Stimulated activated CD4-positive, alpha-beta T cell treated with anti-CD3 and anti-CD28 coated beads, Interleukin-15, amount 100 ng/mL, for 48 hours (primary cell): Measurements from ENCODE around the gene SPC24.
"Not testable (repeated sequence)": the region's sequence is repeated elsewhere in the genome, so short reads cannot be mapped to it uniquely, and the experiment has no call there.

ENCODE experiments used
- DNase-seq, 2 donors: peaks; one replicate each; pipeline ENCODE4 v3.0.0-alpha.2; 2020; ENCODE audit warnings: low read depth in 2 of 2

Gene SPC24

DNA sequence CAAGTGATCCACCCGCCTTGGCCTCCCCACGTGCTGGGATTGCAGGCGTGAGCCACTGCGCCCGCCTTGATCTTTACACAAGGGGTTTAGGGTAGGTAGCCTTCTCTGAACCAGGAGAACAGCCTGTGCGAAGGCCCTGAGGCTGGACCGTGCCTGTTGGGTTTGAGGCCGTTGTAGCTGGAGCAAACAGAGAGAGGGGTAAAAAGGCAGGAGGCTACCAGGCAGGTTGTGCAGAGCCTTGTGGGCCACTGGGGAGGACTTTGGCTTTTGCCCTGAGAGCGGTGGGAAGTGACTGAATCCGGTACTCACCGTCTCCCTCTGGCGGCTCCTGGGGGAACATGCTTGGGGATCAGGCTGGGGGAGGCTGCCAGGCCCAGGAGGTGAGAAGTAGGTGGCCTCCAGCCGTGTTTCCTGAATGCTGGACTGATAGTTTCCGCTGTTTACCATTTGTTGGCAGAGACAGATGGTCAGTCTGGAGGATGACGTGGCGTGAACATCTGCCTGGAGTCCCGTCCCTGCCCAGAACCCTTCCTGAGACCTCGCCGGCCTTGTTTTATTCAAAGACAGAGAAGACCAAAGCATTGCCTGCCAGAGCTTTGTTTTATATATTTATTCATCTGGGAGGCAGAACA is 24.6 kb downstream of the SPC24 start:
- peak; percentile 40 to 53 for DNase-seq

GRCh38 chr19:11127905-11128304 is 27.7 kb downstream of the SPC24 start:
- no peak for DNase-seq

DNA sequence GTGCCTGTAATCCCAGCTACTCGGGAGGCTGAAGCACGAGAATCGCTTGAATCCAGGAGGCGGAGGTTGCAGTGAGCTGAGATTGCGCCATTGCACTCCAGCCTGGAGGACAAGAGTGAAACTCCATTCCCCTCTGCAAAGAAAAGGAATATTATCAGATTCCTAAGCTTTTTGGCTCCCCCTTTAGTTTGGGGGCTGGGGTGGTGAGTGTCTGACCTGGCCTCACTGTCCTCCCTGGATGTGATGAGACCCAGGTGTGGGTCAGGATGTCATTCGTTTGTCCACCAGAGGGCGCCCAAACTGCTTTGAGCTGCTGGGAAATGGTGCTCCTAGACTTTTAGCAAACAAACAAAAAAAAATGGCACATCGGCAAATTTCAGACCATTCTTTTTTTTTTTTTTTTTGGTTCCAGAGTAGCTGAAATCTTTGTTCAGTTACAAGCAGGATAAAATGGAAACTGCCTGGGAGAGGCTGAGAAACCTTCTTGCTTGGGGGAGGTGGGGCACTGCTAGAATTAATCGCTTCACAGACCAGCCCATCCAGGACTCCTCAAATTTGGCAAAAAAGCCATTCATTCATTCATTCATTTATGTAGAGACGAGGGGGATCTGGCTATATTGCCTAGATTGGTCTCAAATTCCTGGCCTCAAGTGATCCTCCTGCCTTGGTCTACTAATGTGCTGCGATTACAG is 29.4 kb downstream of the SPC24 start:
- peak; percentile 53 to 64 for DNase-seq

DNA sequence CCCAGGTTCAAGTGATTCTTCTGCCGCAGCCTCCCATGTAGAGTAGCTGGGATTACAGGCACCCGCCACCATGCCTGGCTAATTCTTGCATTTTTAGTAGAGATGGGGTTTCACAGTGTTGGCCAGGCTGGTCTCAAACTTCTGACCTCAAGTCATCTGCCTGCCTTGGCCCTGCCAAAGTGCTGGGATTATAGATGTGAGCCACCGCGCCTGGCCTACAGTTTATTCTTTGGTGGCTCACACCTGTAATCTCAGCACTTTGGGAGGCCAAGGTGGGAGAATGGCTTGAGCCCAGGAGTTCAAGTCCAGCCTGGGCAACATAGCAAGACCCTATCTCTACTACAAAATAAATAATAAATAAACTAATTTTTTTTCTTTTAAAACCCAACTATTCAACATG is 31.4 kb downstream of the SPC24 start:
- not testable (repeated sequence) for DNase-seq

- no peak for DNase-seq
These were observed 32.5 kb downstream of the SPC24 start for GRCh38 chr19:11123114-11123513.

- DNase-seq, result not testable (repeated sequence)
These were observed 33.6 kb downstream of the SPC24 start for GRCh38 chr19:11121963-11122362.

DNA sequence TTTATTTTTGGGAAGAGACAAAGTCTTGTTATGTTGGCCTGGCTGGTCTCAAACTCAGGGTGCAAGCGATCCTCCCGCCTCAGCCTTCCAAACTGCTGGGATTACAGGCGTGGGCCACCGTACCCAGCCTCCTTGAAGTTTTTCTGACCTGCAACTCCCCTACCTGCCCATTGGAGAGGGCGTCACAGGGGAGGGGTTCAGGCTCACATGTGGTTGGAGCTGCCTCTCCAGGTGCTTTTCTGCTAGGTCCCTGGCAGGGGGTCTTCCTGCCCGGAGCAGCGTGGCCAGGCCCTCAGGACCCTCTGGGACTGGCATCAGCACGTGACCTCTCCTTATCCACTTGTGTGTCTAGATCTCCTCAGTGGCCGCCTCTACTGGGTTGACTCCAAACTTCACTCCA is 39.1 kb downstream of the SPC24 start:
- no peak for DNase-seq

DNA sequence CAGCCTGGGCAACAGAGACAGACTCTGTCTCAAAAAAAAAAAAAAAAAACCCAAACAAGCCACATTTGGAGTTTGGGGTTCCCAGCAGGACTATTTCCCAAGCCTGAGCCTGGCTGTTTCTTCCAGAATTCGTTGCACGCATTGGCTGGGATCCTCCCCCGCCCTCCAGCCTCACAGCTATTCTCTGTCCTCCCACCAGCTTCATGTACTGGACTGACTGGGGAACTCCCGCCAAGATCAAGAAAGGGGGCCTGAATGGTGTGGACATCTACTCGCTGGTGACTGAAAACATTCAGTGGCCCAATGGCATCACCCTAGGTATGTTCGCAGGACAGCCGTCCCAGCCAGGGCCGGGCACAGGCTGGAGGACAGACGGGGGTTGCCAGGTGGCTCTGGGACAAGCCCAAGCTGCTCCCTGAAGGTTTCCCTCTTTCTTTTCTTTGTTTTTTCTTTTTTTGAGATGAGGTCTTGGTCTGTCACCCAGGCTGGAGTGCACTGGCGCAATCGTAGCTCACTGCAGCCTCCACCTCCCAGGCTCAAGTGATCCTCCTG is 39.6 kb downstream of the SPC24 start:
- DNase-seq, result no peak

DNA sequence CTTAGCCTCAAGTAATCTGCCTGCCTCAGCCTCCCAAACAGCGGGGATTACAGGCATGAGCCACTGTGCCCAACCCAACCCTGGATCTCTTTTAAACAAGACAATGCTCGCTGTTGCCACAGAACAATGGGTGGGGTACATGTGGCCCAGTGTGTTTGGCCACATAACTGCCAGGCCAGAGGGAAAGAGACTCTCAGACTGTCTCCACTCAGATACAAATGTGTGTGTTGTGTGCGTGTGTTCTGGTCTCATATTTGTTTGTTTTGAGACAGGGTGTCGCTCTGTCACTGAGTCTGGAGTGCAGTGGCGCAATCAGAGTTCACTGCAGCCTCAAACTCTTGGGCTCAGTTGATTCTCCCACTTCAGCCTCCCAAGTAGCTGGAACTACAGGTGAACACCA is 40.5 kb downstream of the SPC24 start:
- DNase-seq, result no peak

DNA sequence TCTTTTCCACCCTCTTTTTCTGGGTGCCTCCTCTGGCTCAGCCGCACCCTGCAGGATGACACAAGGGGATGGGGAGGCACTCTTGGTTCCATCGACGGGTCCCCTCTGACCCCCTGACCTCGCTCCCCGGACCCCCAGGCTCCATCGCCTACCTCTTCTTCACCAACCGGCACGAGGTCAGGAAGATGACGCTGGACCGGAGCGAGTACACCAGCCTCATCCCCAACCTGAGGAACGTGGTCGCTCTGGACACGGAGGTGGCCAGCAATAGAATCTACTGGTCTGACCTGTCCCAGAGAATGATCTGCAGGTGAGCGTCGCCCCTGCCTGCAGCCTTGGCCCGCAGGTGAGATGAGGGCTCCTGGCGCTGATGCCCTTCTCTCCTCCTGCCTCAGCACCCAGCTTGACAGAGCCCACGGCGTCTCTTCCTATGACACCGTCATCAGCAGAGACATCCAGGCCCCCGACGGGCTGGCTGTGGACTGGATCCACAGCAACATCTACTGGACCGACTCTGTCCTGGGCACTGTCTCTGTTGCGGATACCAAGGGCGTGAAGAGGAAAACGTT is 42.4 kb downstream of the SPC24 start:
- DNase-seq, result no peak

DNA sequence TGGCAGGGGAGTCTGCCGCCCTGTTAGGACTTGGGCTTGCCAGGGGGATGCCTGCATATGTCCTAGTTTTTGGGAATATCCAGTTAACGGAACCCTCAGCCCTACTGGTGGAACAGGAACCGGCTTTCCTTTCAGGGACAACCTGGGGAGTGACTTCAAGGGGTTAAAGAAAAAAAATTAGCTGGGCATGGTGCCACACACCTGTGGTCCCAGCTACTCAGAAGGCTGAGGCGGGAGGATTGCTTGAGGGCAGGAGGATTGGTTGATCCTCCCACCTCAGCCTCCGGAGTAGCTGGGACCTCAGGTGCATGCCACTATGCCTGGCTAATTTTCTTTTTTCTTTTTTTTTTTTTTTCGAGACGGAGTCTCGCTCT is 43.8 kb downstream of the SPC24 start:
- DNase-seq, result no peak

GRCh38 chr19:11111117-11111770 is 44.3 kb downstream of the SPC24 start:
- DNase-seq, result no peak

DNA sequence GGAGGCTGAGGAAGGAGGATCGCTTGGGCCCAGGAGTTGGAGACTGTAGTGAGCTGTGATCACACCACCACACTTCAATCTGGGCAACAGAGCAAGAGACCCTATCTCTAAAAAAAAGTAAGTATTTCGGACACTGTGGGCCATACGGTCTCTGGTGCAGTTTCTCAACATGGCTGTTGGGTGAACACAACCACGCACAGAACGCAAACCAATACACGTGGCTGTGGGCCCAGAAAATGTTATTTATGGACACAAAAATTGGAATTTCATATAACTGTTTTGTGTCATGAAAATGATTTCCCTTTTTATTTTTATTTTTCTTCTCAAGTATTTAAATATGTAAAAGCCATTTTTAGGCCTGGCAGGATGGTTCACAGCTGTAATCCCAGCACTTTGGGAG is 46.8 kb downstream of the SPC24 start:
- DNase-seq, result no peak

- no peak for DNase-seq
These were observed 49.1 kb downstream of the SPC24 start for GRCh38 chr19:11106477-11106876.

- DNase-seq, result no peak
These were observed 50.5 kb downstream of the SPC24 start for GRCh38 chr19:11105014-11105636.

DNA sequence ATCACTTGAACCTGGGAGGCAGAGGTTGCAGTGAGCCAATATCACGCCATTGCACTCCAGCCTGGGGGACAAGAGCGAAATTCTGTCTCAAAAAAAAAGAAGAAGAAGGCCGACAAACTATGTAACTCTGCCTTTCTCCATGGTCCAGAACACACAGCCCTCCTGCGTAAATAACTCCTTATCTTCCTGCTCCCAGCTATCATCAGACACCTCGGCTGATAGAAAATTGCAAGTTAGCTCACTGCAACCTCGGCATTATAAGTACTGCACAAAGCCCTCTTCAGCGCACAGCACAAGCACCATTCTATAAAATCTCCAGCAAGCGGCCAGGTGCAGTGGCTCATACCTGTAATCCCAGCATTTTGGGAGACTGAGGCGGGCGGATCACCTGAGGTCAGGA is 51.9 kb downstream of the SPC24 start:
- not testable (repeated sequence) for DNase-seq

DNA sequence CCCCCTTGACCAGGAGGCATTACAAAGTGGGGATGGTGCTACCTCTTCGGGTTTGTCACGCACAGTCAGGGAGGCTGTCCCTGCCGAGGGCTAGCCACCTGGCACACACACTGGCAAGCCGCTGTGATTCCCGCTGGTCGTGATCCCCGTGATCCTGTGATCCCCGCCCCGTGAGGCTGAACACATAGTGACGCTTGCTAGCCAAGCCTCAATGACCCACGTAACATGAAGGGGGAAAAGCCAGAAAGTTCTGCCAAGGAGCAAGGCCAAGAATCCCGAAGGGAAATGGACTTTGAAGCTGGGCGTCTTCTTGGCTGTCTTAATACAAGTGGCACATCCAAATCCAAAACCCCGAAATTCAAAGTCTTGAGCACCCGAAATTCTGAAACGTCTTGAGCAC is 52.6 kb downstream of the SPC24 start:
- no peak for DNase-seq

GRCh38 chr19:11101057-11101456 is 54.5 kb downstream of the SPC24 start:
- no peak for DNase-seq

DNA sequence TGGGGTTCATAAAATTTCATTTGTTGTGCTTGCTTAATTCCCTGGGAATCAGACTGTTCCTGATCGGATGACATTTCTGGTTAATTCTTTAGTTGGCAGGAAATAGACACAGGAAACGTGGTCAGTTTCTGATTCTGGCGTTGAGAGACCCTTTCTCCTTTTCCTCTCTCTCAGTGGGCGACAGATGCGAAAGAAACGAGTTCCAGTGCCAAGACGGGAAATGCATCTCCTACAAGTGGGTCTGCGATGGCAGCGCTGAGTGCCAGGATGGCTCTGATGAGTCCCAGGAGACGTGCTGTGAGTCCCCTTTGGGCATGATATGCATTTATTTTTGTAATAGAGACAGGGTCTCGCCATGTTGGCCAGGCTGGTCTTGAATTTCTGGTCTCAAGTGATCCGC is 55.5 kb downstream of the SPC24 start:
- DNase-seq, result no peak

GRCh38 chr19:11098861-11099260 is 56.7 kb downstream of the SPC24 start:
- no peak for DNase-seq

DNA sequence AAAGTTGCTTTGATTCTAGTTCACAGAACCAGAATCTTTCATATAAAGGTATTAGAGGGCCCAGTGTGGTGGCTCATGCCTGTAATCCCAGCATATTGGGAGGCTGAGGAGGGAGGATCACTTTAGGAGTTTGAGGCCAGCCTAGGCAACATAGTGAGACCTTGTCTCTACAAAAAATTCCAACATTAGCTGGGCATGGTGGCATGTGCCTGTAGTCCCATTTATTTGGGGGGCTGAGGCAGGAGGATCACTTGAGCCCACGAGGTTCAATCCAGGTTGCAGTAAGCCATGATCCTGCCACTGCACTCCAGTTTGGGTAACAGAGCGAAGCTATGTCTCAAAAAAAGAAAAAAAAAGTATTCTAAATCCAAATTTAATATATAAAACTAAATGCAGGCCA is 57.3 kb downstream of the SPC24 start:
- DNase-seq, result no peak

DNA sequence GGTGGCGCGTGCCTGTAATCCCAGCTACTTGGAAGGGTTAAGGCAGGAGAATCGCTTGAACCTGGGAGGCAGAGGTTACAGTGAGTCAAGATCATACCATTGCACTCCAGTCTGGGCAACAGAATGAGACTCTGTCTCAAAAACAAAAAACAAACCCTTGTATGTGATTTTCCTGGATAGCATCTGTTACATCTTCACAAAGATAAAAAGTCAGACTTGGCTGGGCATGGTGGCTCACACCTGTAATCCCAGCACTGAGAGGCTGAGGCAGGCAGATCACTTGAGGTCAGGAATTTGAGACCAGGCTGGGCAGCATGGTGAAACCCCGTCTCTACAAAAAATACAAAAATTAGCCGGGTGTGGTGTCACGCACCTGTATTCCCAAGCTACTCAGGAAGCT is 58.2 kb downstream of the SPC24 start:
- not testable (repeated sequence) for DNase-seq
